Measurements from ENCODE around the gene C1orf210. TPM values are rescaled to one million over a fixed set of nuclear protein-coding genes. Genes with fewer than 3 reads are reported as not detected.
A peak's percentile ranks its signal among the peaks of the same experiment; 100 is the strongest.

Gene C1orf210
- polyA plus RNA-seq (ENCODE audit: insufficient read length in 3 of 3) = 10 to 100 TPM; 25.6 to 27.8 (median 26.5) TPM

GRCh38 chr1:43285269-43285990, at the start of gene C1orf210:
Gene C1orf210, minus strand, starts transcription at chr1:43285581. Its CDS starts 2,311 bp downstream, at chr1:43283270.
- peak in 1 of 3 donors; percentile 45 for DNase-seq (ENCODE audit: low read depth in 3 of 3, low spot score in 2 of 3)

GRCh38 chr1:43334453-43335205, 49.2 kb upstream of the C1orf210 start:
- DNase-seq (ENCODE audit: low read depth in 3 of 3, low spot score in 2 of 3) = no peak

- DNase-seq (ENCODE audit: low read depth in 3 of 3, low spot score in 2 of 3) = no peak
These were observed 46.3 kb upstream of the C1orf210 start for GRCh38 chr1:43331688-43332087.

- DNase-seq (ENCODE audit: low read depth in 3 of 3, low spot score in 2 of 3) = no peak
These were observed 44.8 kb upstream of the C1orf210 start for GRCh38 chr1:43329995-43330751.

- DNase-seq (ENCODE audit: low read depth in 3 of 3, low spot score in 2 of 3) = no peak
These were observed 42.3 kb upstream of the C1orf210 start for GRCh38 chr1:43327549-43328292.

- DNase-seq (ENCODE audit: low read depth in 3 of 3, low spot score in 2 of 3) = no peak
These were observed 40.0 kb upstream of the C1orf210 start for GRCh38 chr1:43325381-43325780.

GRCh38 chr1:43324810-43325209, 39.4 kb upstream of the C1orf210 start:
- no peak for DNase-seq (ENCODE audit: low read depth in 3 of 3, low spot score in 2 of 3)

GRCh38 chr1:43322506-43322905, 37.1 kb upstream of the C1orf210 start:
- no peak for DNase-seq (ENCODE audit: low read depth in 3 of 3, low spot score in 2 of 3)

GRCh38 chr1:43321331-43321891, 36.0 kb upstream of the C1orf210 start:
- no peak for DNase-seq (ENCODE audit: low read depth in 3 of 3, low spot score in 2 of 3)

GRCh38 chr1:43319766-43320165, 34.4 kb upstream of the C1orf210 start:
- no peak for DNase-seq (ENCODE audit: low read depth in 3 of 3, low spot score in 2 of 3)

- no peak for DNase-seq (ENCODE audit: low read depth in 3 of 3, low spot score in 2 of 3)
These were observed 33.9 kb upstream of the C1orf210 start for GRCh38 chr1:43319288-43319687.

GRCh38 chr1:43318831-43319230, 33.5 kb upstream of the C1orf210 start:
- no peak for DNase-seq (ENCODE audit: low read depth in 3 of 3, low spot score in 2 of 3)

GRCh38 chr1:43317817-43318471, 32.6 kb upstream of the C1orf210 start:
- DNase-seq (ENCODE audit: low read depth in 3 of 3, low spot score in 2 of 3) = no peak

- DNase-seq (ENCODE audit: low read depth in 3 of 3, low spot score in 2 of 3) = no peak
These were observed 31.5 kb upstream of the C1orf210 start for GRCh38 chr1:43316738-43317520.

- no peak for DNase-seq (ENCODE audit: low read depth in 3 of 3, low spot score in 2 of 3)
These were observed 30.8 kb upstream of the C1orf210 start for GRCh38 chr1:43315963-43316737.

- no peak for DNase-seq (ENCODE audit: low read depth in 3 of 3, low spot score in 2 of 3)
These were observed 30.1 kb upstream of the C1orf210 start for GRCh38 chr1:43315481-43315880.

- no peak for DNase-seq (ENCODE audit: low read depth in 3 of 3, low spot score in 2 of 3)
These were observed 28.9 kb upstream of the C1orf210 start for GRCh38 chr1:43314233-43314632.

GRCh38 chr1:43313771-43314170, 28.4 kb upstream of the C1orf210 start:
- DNase-seq (ENCODE audit: low read depth in 3 of 3, low spot score in 2 of 3) = no peak
